HepG2 (cell line): ENCODE data around the gene LRRC72. TPM values are rescaled to one million over a fixed set of nuclear protein-coding genes. Genes with fewer than 3 reads are reported as not detected.

Experiments used
- ATAC-seq: fragments of 200-7000 bp; cut with Tn5 transposase; 3 replicates; pipeline ENCODE4 v1.9.1; 2020; ENCODE audit warnings: mild to moderate bottlenecking, moderate library complexity
- BruUV-seq: library from RNA; stranded (reverse); fragments of 400-500 nt; replicated peaks from 2 replicates; lab custom pipeline; 2021; lab: Mats Ljungman, UMichigan
- CTCF ChIA-PET: fragments of 300-600 bp; formaldehyde crosslinking; extraction: SDS; loops from one replicate; lab custom pipeline; 2021; ENCODE audit warnings: low total read pairs, inconsistent platforms, low intra/inter-chr PET ratio; lab: Yijun Ruan, JAX
- POLR2A ChIA-PET: fragments of 350-600 bp; sonication (Branson Sonifier 250); formaldehyde crosslinking; loops from one replicate; lab custom pipeline; 2020; ENCODE audit warnings: antibody characterized with exemption, inconsistent platforms; lab: Yijun Ruan, JAX
- DNase-seq: peaks from one replicate; pipeline ENCODE4 v3.0.0-alpha.2; 2015; ENCODE audit warnings: low spot score
- FAIRE-seq: peaks from 3 replicates; lab custom pipeline; 2011; peaks lifted over from hg19 to GRCh38; lab: Jason Lieb, UNC
- H2AFZ ChIP-seq: one replicate; pipeline ENCODE4 v1.6.1; 2011; ENCODE audit warnings: low read length, inconsistent platforms
- H3K27ac ChIP-seq: fragments of 300-600 bp; 3 replicates; pipeline ENCODE4 v1.8.0; 2011; ENCODE audit warnings: mixed run types, mild to moderate bottlenecking, mixed read lengths, low read length, inconsistent platforms; ENCODE audit not compliant: insufficient read depth; ENCODE audit errors: extremely low read length
- H3K27me3 ChIP-seq, 2 experiments: fragments of 200-600 bp in 1 of 2; 2 replicates in 1 of 2; 3 replicates in 1 of 2; pipeline versions ENCODE4 v1.6.0 to v1.8.0; 2011; ENCODE audit warnings: low read length in 2 of 2, mild to moderate bottlenecking in 2 of 2, moderate library complexity in 2 of 2, inconsistent platforms in 1 of 2; ENCODE audit not compliant: insufficient read depth in 2 of 2, control insufficient read depth in 1 of 2
- H3K36me3 ChIP-seq, 2 experiments: fragments of 200-600 bp in 1 of 2; replicated peaks in 1 of 2; 2 replicates in 1 of 2; 3 replicates in 1 of 2; pipeline versions ENCODE4 v1.5.1 to v1.8.0; 2011; ENCODE audit warnings: low read length in 2 of 2, inconsistent platforms in 1 of 2; ENCODE audit not compliant: insufficient read depth in 2 of 2, control insufficient read depth in 1 of 2
- H3K4me1 ChIP-seq: 2 replicates; pipeline ENCODE4 v1.5.1; 2012; ENCODE audit warnings: low read length, inconsistent platforms; ENCODE audit not compliant: insufficient read depth
- H3K4me2 ChIP-seq: 2 replicates; pipeline ENCODE4 v1.6.0; 2011; ENCODE audit warnings: low read depth, low read length, inconsistent platforms
- H3K4me3 ChIP-seq, 3 experiments: fragments of 200-600 bp in 1 of 3; sonication (generic), shearing (Covaris generic) in 1 of 3; replicated peaks in 1 of 3; 2 replicates each; pipeline ENCODE4 v1.5.1; 2011 to 2016; ENCODE audit warnings: low read length in 3 of 3, inconsistent platforms in 2 of 3, low read depth in 2 of 3, mild to moderate bottlenecking in 2 of 3, control low read depth in 1 of 3, mixed read lengths in 1 of 3; ENCODE audit not compliant: insufficient read depth in 1 of 3
- H3K79me2 ChIP-seq: one replicate; pipeline ENCODE4 v1.6.1; 2011; ENCODE audit warnings: low read length, inconsistent platforms; ENCODE audit not compliant: insufficient read depth
- H3K9ac ChIP-seq: 2 replicates; pipeline ENCODE4 v1.6.0; 2011; ENCODE audit warnings: mild to moderate bottlenecking, low read depth, low read length, inconsistent platforms; ENCODE audit not compliant: insufficient read depth
- H3K9me3 ChIP-seq: 2 replicates; pipeline ENCODE4 v1.5.1; 2012; ENCODE audit warnings: mild to moderate bottlenecking, low read length
- H4K20me1 ChIP-seq: 2 replicates; pipeline ENCODE4 v1.6.0; 2011; ENCODE audit warnings: inconsistent platforms, mild to moderate bottlenecking, low read length, moderate library complexity; ENCODE audit not compliant: insufficient read depth
- FOSL1 ChIP-seq: sonication (generic); formaldehyde crosslinking; IDR thresholded peaks from 2 replicates; pipeline ENCODE4 v1.9.0; 2021; ENCODE audit warnings: missing genetic modification reagents, borderline replicate concordance
- HNF4A ChIP-seq: sonication (generic); formaldehyde crosslinking; IDR thresholded peaks from 2 replicates; pipeline ENCODE4 v1.4.0; 2020; ENCODE audit warnings: missing genetic modification reagents
- HOXA5 ChIP-seq: sonication (generic); formaldehyde crosslinking; IDR thresholded peaks from 2 replicates; pipeline ENCODE4 v1.4.0; 2020; ENCODE audit warnings: missing genetic modification reagents
- NRL ChIP-seq: sonication (generic); formaldehyde crosslinking; IDR thresholded peaks from 2 replicates; pipeline ENCODE4 v1.5.0; 2020; ENCODE audit warnings: missing genetic modification reagents, mild to moderate bottlenecking, moderate library complexity, borderline replicate concordance
- SP4 ChIP-seq: sonication (generic); formaldehyde crosslinking; IDR thresholded peaks from 2 replicates; pipeline ENCODE4 v1.8.1; 2023; ENCODE audit warnings: mild to moderate bottlenecking, missing genetic modification reagents
- XRCC5 ChIP-seq: fragments of 200-400 bp; formaldehyde crosslinking; optimal IDR thresholded peaks from 2 replicates; pipeline ENCODE3; 2017; ENCODE audit warnings: mild to moderate bottlenecking, low read length
- ZNF331 ChIP-seq: sonication (generic); formaldehyde crosslinking; IDR thresholded peaks from 2 replicates; pipeline ENCODE4 v1.4.0; 2020; ENCODE audit warnings: missing genetic modification reagents
- ZNF354B ChIP-seq: sonication (generic); formaldehyde crosslinking; IDR thresholded peaks from 2 replicates; pipeline ENCODE4 v1.8.0; 2022; ENCODE audit warnings: mild to moderate bottlenecking, missing genetic modification reagents
- ZNF367 ChIP-seq: sonication (generic); formaldehyde crosslinking; IDR thresholded peaks from 2 replicates; pipeline ENCODE4 v1.4.0; 2020; ENCODE audit warnings: missing genetic modification reagents, borderline replicate concordance
- ZNF550 ChIP-seq: sonication (generic); formaldehyde crosslinking; IDR thresholded peaks from 2 replicates; pipeline ENCODE4 v1.4.0; 2020; ENCODE audit warnings: mild to moderate bottlenecking, missing genetic modification reagents, borderline replicate concordance
- ZNF558 ChIP-seq: sonication (generic); formaldehyde crosslinking; IDR thresholded peaks from 2 replicates; pipeline ENCODE4 v1.9.0; 2022; ENCODE audit warnings: mild to moderate bottlenecking, missing genetic modification reagents, borderline replicate concordance
- ZSCAN22 ChIP-seq: sonication (generic); formaldehyde crosslinking; IDR thresholded peaks from 2 replicates; pipeline ENCODE4 v1.4.0; 2020; ENCODE audit warnings: mild to moderate bottlenecking, missing genetic modification reagents
- WGBS: methylation state at CpG from one replicate; pipeline ENCODE4 v1.1.6; 2017; ENCODE audit warnings: low lambda C conversion rate; 5-methylcytosine and 5-hydroxymethylcytosine counted together
- in situ Hi-C: cut with HindIII; loops from 2 replicates; pipeline ENCODE4 v1.10.0; 2017; ENCODE audit warnings: low pct_unique_long_range_greater_than_20kb; ENCODE audit not compliant: extremely low pct_ligation_motif_present
- intact Hi-C: fragments of 100-400 bp; cut with micrococcal nuclease; formaldehyde crosslinking; loops from one replicate; pipeline ENCODE4 v1.10.0; 2022; ENCODE audit not compliant: unreplicated experiment
- polyA plus RNA-seq, 8 experiments: library from polyadenylated mRNA; depleted of rRNA in 3 of 8; stranded (reverse) in 7 of 8; unstranded in 1 of 8; fragments of >200 nt; fragmentation: Illumina TruSeq in 4 of 8; extraction: Trizol in 4 of 8; gene quantifications; 2 replicates each; pipeline versions ENCODE4 v1.2.1 to v1.2.3, GENCODE V29; 2011 to 2016; ENCODE audit warnings: low read depth in 4 of 8, missing spikeins in 1 of 8, mixed read lengths in 1 of 8; ENCODE audit not compliant: insufficient read depth in 1 of 8
- total RNA-seq, 5 experiments: library from RNA; depleted of rRNA; stranded (reverse); fragments of >200 nt; fragmentation: Illumina TruSeq; extraction: Trizol; gene quantifications; 2 replicates each; pipeline ENCODE4 v1.2.3, GENCODE V29; 2016; ENCODE audit warnings: low read depth in 1 of 5
- TF ChIP-seq, protein P1 (sequence below): sonication (generic); formaldehyde crosslinking; IDR thresholded peaks from 2 replicates; pipeline ENCODE4 v1.4.0; 2020; ENCODE audit warnings: mild to moderate bottlenecking, low read depth, missing genetic modification reagents
- TF ChIP-seq, protein P2 (sequence below): sonication (generic); formaldehyde crosslinking; IDR thresholded peaks from 2 replicates; pipeline ENCODE4 v1.8.1; 2022; ENCODE audit warnings: mild to moderate bottlenecking, missing genetic modification reagents
- TF ChIP-seq, protein P3 (sequence below): sonication (generic); formaldehyde crosslinking; IDR thresholded peaks from 2 replicates; pipeline ENCODE4 v1.5.0; 2020; ENCODE audit warnings: mild to moderate bottlenecking, missing genetic modification reagents, borderline replicate concordance
- TF ChIP-seq, protein P4 (sequence below): IDR thresholded peaks from 2 replicates; pipeline ENCODE4 v1.6.1; 2018; ENCODE audit warnings: missing genetic modification reagents, mild to moderate bottlenecking, missing compliant biosample characterization

LRRC72 gene
- total and polyA plus RNA-seq, 2 of the 13 experiments (the other 11 are each of a cell fraction or from before 2014, with no cell fraction given), result not detected

DNA sequence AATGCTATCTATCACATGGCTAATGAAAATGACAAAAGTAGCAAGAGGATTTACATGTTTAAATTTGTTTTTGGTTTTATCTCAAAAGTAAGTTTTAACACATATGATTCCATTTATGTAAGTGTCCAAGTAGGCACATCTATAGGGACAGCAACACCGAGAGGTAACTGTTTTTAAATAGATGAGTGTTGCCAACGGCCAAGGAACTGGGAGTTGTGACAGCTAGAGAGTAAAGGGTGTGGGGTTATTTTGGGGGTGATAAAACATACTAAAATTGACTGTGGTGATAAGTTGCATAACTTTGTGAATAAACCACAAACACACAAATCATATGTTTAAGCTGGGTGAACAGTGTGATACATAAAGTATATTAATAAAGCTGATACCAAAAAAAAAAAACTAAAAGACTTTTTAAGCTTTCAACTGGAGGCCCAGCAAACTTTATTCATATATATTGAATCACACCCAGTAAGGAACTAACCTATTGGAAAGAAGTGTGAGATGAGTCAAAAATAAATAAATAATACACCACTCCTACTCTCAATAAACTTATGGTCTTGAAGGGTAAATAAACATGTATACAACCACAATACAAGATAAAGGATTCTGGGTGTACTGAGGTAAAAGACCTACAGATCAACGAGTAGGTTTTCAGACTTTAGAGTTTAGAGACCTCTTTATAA lies 33.0 kb downstream of the LRRC72 start:
- Histone ChIP-seq H3K79me2 (no peaks in the 10 kb centered on the region), H3K9me3 (no peaks in the 10 kb centered on the region), H3K4me2 (no peak overlapping the region), H4K20me1 (no peaks in the 10 kb centered on the region), H3K27ac (no peak overlapping the region), H3K27me3 (no peaks in the 10 kb centered on the region), H3K4me1 (no peaks in the 10 kb centered on the region), H3K4me3 (no peak overlapping the region), H3K36me3 (no peaks in the 10 kb centered on the region), H2AFZ (no peak overlapping the region), H3K9ac (no peak overlapping the region)
- ATAC-seq (no peak), DNase-seq (no peak), FAIRE-seq (no peak)
- no TSS peak for BruUV-seq
- in situ Hi-C loops, result loop anchor here (5.0 kb wide), 1 partner anchor 482 kb away; no protein-coding TSS in a partner anchor
- ChIA-PET POLR2A (no interaction called here), CTCF (no interaction called here)
- TF ChIP-seq, protein P1, sequence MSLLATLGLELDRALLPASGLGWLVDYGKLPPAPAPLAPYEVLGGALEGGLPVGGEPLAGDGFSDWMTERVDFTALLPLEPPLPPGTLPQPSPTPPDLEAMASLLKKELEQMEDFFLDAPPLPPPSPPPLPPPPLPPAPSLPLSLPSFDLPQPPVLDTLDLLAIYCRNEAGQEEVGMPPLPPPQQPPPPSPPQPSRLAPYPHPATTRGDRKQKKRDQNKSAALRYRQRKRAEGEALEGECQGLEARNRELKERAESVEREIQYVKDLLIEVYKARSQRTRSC (CRISPR knock-in tag), result no peak
- TF ChIP-seq, protein P2, sequence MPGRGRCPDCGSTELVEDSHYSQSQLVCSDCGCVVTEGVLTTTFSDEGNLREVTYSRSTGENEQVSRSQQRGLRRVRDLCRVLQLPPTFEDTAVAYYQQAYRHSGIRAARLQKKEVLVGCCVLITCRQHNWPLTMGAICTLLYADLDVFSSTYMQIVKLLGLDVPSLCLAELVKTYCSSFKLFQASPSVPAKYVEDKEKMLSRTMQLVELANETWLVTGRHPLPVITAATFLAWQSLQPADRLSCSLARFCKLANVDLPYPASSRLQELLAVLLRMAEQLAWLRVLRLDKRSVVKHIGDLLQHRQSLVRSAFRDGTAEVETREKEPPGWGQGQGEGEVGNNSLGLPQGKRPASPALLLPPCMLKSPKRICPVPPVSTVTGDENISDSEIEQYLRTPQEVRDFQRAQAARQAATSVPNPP, result no peak
- TF ChIP-seq, protein P3, sequence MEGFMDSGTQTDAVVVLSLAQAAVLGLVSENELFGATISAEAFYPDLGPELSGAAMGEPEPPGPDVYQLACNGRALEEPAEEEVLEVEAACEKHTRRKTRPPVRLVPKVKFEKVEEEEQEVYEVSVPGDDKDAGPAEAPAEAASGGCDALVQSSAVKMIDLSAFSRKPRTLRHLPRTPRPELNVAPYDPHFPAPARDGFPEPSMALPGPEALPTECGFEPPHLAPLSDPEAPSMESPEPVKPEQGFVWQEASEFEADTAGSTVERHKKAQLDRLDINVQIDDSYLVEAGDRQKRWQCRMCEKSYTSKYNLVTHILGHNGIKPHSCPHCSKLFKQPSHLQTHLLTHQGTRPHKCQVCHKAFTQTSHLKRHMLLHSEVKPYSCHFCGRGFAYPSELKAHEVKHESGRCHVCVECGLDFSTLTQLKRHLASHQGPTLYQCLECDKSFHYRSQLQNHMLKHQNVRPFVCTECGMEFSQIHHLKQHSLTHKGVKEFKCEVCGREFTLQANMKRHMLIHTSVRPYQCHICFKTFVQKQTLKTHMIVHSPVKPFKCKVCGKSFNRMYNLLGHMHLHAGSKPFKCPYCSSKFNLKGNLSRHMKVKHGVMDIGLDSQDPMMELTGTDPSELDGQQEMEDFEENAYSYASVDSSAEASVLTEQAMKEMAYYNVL, result no peak
- no peak for TF ChIP-seq HNF4A (CRISPR knock-in tag)
- no peak for TF ChIP-seq ZNF354B (CRISPR knock-in tag)
- TF ChIP-seq ZNF331, result no peak
- no peak for TF ChIP-seq FOSL1
- no peak for TF ChIP-seq ZNF550 (CRISPR knock-in tag)
- no peak for TF ChIP-seq ZNF558 (CRISPR knock-in tag)
- no peak for TF ChIP-seq ZNF367 (CRISPR knock-in tag)
- no peak for TF ChIP-seq HOXA5
- no peak for TF ChIP-seq NRL (CRISPR knock-in tag)
- TF ChIP-seq XRCC5, result no peak
- TF ChIP-seq SP4 (CRISPR knock-in tag), result no peak
- TF ChIP-seq ZSCAN22, result no peak
- TF ChIP-seq, protein P4, sequence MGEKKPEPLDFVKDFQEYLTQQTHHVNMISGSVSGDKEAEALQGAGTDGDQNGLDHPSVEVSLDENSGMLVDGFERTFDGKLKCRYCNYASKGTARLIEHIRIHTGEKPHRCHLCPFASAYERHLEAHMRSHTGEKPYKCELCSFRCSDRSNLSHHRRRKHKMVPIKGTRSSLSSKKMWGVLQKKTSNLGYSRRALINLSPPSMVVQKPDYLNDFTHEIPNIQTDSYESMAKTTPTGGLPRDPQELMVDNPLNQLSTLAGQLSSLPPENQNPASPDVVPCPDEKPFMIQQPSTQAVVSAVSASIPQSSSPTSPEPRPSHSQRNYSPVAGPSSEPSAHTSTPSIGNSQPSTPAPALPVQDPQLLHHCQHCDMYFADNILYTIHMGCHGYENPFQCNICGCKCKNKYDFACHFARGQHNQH (CRISPR knock-in tag), result no peak
- 2% methylated on average over 3 of the region's 3 CpGs for WGBS
- intact Hi-C loops, result no loop called here
